CD4-positive, alpha-beta T cell (primary cell): ENCODE measurements around the gene CDKN2A. TPM values are rescaled to one million over a fixed set of nuclear protein-coding genes. Genes with fewer than 3 reads are reported as not detected.

ENCODE experiments used
- ATAC-seq: fragments of 200-7000 bp; cut with Tn5 transposase; one replicate; pipeline ENCODE4 v1.10.0; 2022; ENCODE audit warnings: mild to moderate bottlenecking; ENCODE audit not compliant: poor library complexity
- CTCF ChIA-PET: fragments of 350-600 bp; sonication (Branson Sonifier 250); formaldehyde crosslinking; loops from one replicate; lab custom pipeline; 2021; ENCODE audit warnings: antibody characterized with exemption, inconsistent platforms; lab: Charles Lee
- POLR2A ChIA-PET: fragments of 350-600 bp; sonication (Branson Sonifier 250); formaldehyde crosslinking; loops from one replicate; lab custom pipeline; 2021; ENCODE audit warnings: antibody characterized with exemption, inconsistent platforms; lab: Charles Lee
- DNase-seq, 14 experiments: peaks; one replicate each; pipeline ENCODE4 v3.0.0-alpha.2; 2013 to 2020; ENCODE audit warnings: mixed read lengths in 2 of 14
- H3K27ac ChIP-seq, 2 donors: one replicate each; pipeline versions ENCODE4 v1.5.1 to v1.7.0; 2013; ENCODE audit warnings: low read length in 2 of 2, low read depth in 1 of 2, mild to moderate bottlenecking in 1 of 2
- H3K27me3 ChIP-seq, 2 experiments: 1 replicate in 1 of 2; 2 replicates in 1 of 2; pipeline versions ENCODE4 v1.6.1 to v1.7.0; 2013; ENCODE audit warnings: low read length in 2 of 2, control low read depth in 1 of 2, mild to moderate bottlenecking in 1 of 2, moderate library complexity in 1 of 2; ENCODE audit not compliant: insufficient read depth in 2 of 2, control insufficient read depth in 1 of 2
- H3K36me3 ChIP-seq: one replicate; pipeline ENCODE4 v1.6.1; 2013; ENCODE audit warnings: low read length, control low read depth; ENCODE audit not compliant: insufficient read depth
- H3K4me1 ChIP-seq: one replicate; pipeline ENCODE4 v1.6.1; 2013; ENCODE audit warnings: low read length, control low read depth; ENCODE audit not compliant: insufficient read depth
- H3K4me3 ChIP-seq: one replicate; pipeline ENCODE4 v1.5.1; 2013; ENCODE audit warnings: mild to moderate bottlenecking, low read length, moderate library complexity
- H3K9me3 ChIP-seq, 2 experiments: 1 replicate in 1 of 2; 2 replicates in 1 of 2; pipeline versions ENCODE4 v1.6.1 to v1.7.0; 2013; ENCODE audit warnings: low read length in 2 of 2, mild to moderate bottlenecking in 2 of 2, control low read depth in 1 of 2, moderate library complexity in 1 of 2; ENCODE audit not compliant: control insufficient read depth in 1 of 2, insufficient read depth in 1 of 2
- H3K27ac Mint-ChIP-seq: one replicate; pipeline ENCODE4 v1.8.0; 2020; ENCODE audit warnings: mixed read lengths
- H3K27me3 Mint-ChIP-seq: one replicate; pipeline ENCODE4 v1.8.0; 2021; ENCODE audit warnings: mixed read lengths
- H3K36me3 Mint-ChIP-seq: one replicate; pipeline ENCODE4 v1.8.0; 2021; ENCODE audit warnings: low read depth, mixed read lengths
- H3K4me1 Mint-ChIP-seq: one replicate; pipeline ENCODE4 v1.8.0; 2021; ENCODE audit warnings: low read depth, mixed read lengths
- H3K4me3 Mint-ChIP-seq: one replicate; pipeline ENCODE4 v1.8.0; 2020; ENCODE audit warnings: mild to moderate bottlenecking, mixed read lengths
- H3K9me3 Mint-ChIP-seq: one replicate; pipeline ENCODE4 v1.8.0; 2020; ENCODE audit warnings: mixed read lengths
- CTCF ChIP-seq: fragments of 200-600 bp; IDR thresholded peaks from one replicate; pipeline ENCODE4 v1.8.0; 2022; ENCODE audit warnings: antibody characterized with exemption, mild to moderate bottlenecking
- intact Hi-C, 2 experiments: fragments of 100-400 bp; cut with DNase I in 1 of 2; cut with micrococcal nuclease in 1 of 2; formaldehyde crosslinking; loops; one replicate each; pipeline versions ENCODE4 v1.15.1 to v1.9.0; 2023 to 2025; cut with DNase I, micrococcal nuclease
- total RNA-seq, 174 experiments: library from RNA in 2 of 174; stranded (reverse) in 2 of 174; gene quantifications; one replicate each; pipeline ENCODE4 v1.2.3 and lab custom pipeline; 2021 to 2026

The CDKN2A gene
- total RNA-seq, 2 experiments from 2014 or later = 0.71 to 0.89 TPM

- TF ChIP-seq CTCF = no peak
- H3K9me3 Mint-ChIP-seq = no peaks in the 10 kb centered on the region
- H3K27me3 ChIP-seq = peaks cover 0 to 2% of the 10 kb centered on the region in 2 experiments
- H3K27me3 Mint-ChIP-seq = peaks cover 18% of the 10 kb centered on the region
- peaks cover 0 to 5% of the 10 kb centered on the region in 2 experiments for H3K9me3 ChIP-seq
- no peak overlapping the region for H3K4me3 ChIP-seq
- DNase-seq (no peak), ATAC-seq (no peak)
- CTCF ChIA-PET = no interaction called here
- no peaks in the 10 kb centered on the region for H3K36me3 Mint-ChIP-seq
- H3K4me1 ChIP-seq = no peaks in the 10 kb centered on the region
- intact Hi-C loops = no loop called here
- no peaks in the 10 kb centered on the region for H3K4me1 Mint-ChIP-seq
- H3K27ac Mint-ChIP-seq = no peak overlapping the region
- no peak overlapping the region for H3K4me3 Mint-ChIP-seq
- H3K27ac ChIP-seq = no peak overlapping the region
- POLR2A ChIA-PET = no interaction called here
- no peaks in the 10 kb centered on the region for H3K36me3 ChIP-seq
Measured at GRCh38 chr9:22029231-22029630, 35.0 kb upstream of the CDKN2A start.

- no peak for TF ChIP-seq CTCF
- ATAC-seq (no peak), DNase-seq (no peak)
- Histone ChIP-seq H3K36me3 (no peaks in the 10 kb centered on the region), H3K27ac (no peak overlapping the region), H3K4me1 (no peaks in the 10 kb centered on the region), H3K27me3 (peaks cover 0 to 3% of the 10 kb centered on the region in 2 experiments), H3K9me3 (peaks cover 0 to 5% of the 10 kb centered on the region in 2 experiments), H3K4me3 (no peak overlapping the region)
- ChIA-PET POLR2A (no interaction called here), CTCF (no interaction called here)
- no peak overlapping the region for H3K4me3 Mint-ChIP-seq
- no peaks in the 10 kb centered on the region for H3K4me1 Mint-ChIP-seq
- H3K27ac Mint-ChIP-seq = no peak overlapping the region
- intact Hi-C loops = no loop called here
- H3K9me3 Mint-ChIP-seq = no peaks in the 10 kb centered on the region
- no peaks in the 10 kb centered on the region for H3K36me3 Mint-ChIP-seq
- peaks cover 24% of the 10 kb centered on the region for H3K27me3 Mint-ChIP-seq
Measured at GRCh38 chr9:22028394-22028793, 34.2 kb upstream of the CDKN2A start.

GRCh38 chr9:22026696-22027095, 32.5 kb upstream of the CDKN2A start:
- H3K27me3 Mint-ChIP-seq = peaks cover 33% of the 10 kb centered on the region

More at GRCh38 chr9:22026696-22027095, 32.5 kb upstream of the CDKN2A start:
- DNase-seq = peak in 2 of 14 experiments; percentile 11 to 37
- H3K9me3 Mint-ChIP-seq = peaks cover 5% of the 10 kb centered on the region
- POLR2A ChIA-PET = no interaction called here
- Histone ChIP-seq H3K27ac (no peak overlapping the region), H3K9me3 (peaks cover 0 to 5% of the 10 kb centered on the region in 2 experiments), H3K27me3 (peaks cover 0 to 3% of the 10 kb centered on the region in 2 experiments), H3K4me1 (no peaks in the 10 kb centered on the region), H3K4me3 (no peak overlapping the region), H3K36me3 (no peaks in the 10 kb centered on the region)
- no peak overlapping the region for H3K4me3 Mint-ChIP-seq
- no peak for TF ChIP-seq CTCF
- intact Hi-C loops = no loop called here
- CTCF ChIA-PET = no interaction called here
- no peaks in the 10 kb centered on the region for H3K36me3 Mint-ChIP-seq
- ATAC-seq = no peak
- no peaks in the 10 kb centered on the region for H3K4me1 Mint-ChIP-seq
- no peak overlapping the region for H3K27ac Mint-ChIP-seq
